Loucy (cell line): Measurements from ENCODE around the gene SKOR1.

Experiments used
- EZH2phosphoT487 ChIP-seq: fragments of 200-600 bp; IDR thresholded peaks from 2 replicates; pipeline ENCODE4 v1.6.1; 2018; ENCODE audit warnings: antibody characterized with exemption, mild to moderate bottlenecking, moderate library complexity, borderline replicate concordance
- TF ChIP-seq, protein P1 (sequence below): fragments of 200-600 bp; sonication (generic); conservative IDR thresholded peaks from 2 replicates; pipeline ENCODE4 v1.5.1; 2014; ENCODE audit warnings: mild to moderate bottlenecking, antibody characterized with exemption, low read length

DNA sequence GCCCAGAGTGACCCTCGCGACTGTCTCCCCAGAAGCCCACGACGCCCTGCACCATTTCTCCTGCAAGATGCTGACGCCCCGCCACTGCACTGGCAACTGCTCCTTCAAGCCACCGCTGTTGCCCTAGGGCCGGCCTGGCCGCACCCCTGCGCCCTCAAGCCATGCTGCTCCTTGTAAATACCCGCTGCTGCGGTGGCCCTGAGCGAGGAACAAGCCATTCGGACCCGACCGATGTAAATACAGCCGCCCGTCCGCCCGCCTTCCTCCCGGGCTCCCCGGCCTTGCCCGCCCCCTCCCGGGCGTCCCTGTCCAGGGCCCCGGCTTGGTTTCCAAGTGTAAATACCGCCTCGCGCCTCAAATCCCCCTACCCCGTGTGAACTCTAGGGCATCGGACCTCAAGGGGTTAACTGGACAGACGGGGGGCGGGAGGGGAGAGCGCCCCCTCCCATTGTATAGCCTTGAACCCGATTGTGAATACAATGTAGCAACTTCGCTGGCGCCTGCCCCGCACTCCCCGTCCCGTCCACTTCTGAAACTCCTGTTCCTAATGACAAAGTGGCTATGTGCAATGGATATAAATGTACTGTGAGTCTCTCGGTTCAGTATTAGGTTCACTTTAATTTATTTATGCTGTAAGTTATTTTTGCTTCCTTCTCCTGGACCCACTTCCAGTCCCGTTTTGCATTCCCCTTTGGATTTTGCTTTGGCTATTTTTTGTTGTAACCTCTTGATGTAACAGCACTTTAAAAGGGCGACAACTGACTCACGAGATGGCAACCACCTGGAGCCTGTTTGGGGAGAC lies 8.6 kb downstream of the SKOR1 start:
- TF ChIP-seq, protein P1, sequence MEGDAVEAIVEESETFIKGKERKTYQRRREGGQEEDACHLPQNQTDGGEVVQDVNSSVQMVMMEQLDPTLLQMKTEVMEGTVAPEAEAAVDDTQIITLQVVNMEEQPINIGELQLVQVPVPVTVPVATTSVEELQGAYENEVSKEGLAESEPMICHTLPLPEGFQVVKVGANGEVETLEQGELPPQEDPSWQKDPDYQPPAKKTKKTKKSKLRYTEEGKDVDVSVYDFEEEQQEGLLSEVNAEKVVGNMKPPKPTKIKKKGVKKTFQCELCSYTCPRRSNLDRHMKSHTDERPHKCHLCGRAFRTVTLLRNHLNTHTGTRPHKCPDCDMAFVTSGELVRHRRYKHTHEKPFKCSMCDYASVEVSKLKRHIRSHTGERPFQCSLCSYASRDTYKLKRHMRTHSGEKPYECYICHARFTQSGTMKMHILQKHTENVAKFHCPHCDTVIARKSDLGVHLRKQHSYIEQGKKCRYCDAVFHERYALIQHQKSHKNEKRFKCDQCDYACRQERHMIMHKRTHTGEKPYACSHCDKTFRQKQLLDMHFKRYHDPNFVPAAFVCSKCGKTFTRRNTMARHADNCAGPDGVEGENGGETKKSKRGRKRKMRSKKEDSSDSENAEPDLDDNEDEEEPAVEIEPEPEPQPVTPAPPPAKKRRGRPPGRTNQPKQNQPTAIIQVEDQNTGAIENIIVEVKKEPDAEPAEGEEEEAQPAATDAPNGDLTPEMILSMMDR: peak; percentile 57
- TF ChIP-seq EZH2phosphoT487: no peak
